NCI-H748 treated with DMSO at 0.1 percent for 48 hours (cell line): ENCODE data around the gene P2RX7.
"Not testable (repeated sequence)": the region's sequence is repeated elsewhere in the genome, so short reads cannot be mapped to it uniquely, and the experiment has no call there.

Experiments used
- DNase-seq: peaks from one replicate; lab custom pipeline; 2025; lab: John Stamatoyannopoulos, UW

Gene P2RX7

DNA sequence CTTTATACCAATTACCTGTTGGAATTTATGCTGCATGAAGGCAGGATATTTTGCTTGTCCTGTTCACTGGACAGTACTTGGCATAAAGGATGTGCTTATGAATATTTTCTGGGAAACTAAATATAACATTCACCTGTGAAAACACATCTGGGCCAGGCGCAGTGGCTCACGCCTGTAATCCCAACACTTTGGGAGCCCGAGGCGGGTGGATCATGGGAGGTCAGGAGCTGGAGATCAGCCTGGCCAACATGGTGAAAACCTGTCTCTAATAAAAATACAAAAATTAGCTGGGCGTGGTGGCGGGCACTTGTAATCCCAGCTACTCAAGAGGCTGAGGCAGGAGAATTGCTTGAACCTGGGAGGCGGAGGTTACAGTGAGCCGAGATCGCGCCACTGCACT lies 75.9 kb downstream of the P2RX7 start:
- not testable (repeated sequence) for DNase-seq

DNA sequence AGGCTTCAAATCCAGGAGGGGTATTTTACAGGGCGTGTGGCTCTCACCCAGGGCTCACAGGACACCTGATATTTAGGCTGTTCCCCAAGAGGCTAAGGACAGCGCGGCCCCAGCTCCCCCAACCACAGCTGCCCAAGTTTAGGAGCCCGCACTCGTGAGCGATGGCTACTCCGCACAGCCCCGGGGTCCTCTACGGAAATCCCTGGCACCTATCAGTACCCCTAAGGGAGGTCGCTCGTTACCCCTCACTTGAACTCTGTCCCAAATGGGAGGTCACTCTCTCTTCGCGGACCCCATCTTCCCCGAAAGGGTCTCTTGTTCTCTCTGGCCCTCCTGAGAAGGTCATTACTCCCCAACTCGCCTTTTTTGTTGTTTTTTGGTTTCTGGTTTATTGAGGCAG lies 76.5 kb downstream of the P2RX7 start:
- no peak for DNase-seq

DNA sequence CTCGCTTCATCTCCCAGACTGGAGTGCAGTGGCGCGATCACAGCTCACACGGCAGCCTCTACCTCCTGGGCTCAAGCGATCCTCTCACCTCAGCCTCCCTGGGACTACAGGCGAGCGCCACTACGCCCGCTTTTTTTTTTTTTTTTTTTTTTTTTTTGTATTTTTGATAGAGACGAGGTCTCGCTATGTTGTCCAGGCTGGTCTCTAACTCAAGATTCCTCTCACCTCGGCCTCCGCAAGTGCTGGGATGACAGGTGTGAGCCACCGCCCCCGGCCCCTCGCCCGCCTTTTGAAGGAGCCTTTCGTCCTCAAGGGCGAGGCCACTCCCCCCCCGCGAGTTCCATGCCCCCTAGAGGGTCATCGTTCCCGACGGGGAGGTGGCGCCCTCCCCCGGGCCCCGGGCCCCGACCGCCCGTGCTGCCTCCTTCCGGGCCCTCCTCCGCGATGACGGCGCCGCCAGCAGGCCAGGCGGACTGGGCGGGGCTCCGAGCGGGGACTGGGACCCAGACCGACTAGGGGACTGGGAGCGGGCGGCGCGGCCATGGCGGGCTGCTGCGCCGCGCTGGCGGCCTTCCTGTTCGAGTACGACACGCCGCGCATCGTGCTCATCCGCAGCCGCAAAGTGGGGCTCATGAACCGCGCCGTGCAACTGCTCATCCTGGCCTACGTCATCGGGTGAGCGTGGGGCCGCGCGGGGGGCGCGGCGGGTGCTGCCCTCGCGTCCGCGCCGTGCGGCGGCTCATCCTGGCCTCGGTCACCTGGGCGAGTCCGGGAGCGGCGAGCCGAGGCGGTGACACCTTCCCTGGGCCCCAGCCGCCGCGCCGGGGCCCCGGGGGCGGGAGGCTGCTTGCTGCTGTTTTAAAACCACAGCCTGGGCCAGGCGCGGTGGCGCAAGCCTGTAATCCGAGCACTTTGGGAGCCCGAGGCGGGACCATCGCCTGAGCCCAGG lies 77.2 kb downstream of the P2RX7 start, which contains the start of gene P2RX4:
TSS of gene P2RX4 (plus strand) at position 506 of the 949 bp plus-strand sequence. CDS start at position 542, 36 bp downstream.
- peak; percentile 39 for DNase-seq

DNA sequence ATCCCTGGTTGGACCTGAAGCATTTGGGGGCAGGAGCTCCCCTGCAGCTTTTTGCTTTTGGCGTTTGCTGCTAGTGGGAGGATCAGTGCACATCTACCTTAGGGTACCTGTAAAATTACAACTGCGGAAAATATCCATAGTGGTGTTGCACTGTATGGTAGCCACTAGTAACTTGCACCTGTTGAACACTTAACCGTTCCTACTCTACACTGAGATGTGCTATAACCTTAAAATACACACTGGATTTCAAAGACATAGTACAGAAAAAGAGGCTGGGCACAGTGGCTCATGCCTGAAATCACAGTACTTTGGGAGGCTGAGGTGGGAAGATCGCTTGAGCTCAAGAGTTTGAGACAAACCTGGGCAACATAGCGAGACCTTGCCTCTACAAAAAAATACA lies 80.2 kb downstream of the P2RX7 start:
- DNase-seq = no peak

DNA sequence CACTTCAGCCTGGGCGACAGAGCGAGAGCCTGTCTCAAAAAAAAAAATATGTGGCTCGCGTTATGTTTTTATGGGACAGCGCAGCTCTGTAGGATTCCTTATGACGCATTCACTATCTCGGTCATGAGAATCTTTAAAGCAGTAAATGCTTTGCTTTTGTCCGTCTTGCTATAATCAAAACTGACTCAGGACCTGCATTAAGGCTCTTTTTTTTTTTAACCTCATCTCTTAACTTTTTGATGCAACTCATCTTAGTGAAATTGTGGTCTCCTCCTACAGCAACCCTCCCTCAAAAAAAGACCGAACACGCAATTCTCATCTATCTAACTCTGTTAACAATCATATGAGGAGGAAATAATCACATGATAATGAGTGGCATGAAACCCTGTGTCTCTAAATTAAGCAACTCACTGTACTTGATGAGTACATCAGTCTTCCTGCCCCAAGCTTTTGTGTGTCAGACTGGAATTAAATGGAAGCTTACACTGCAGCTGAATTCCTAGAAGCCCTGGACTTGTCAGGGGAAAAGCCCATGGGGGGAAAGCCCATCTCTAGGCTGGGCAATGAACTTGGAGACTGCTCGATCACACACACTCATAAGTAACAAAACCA lies 81.6 kb downstream of the P2RX7 start:
- no peak for DNase-seq

DNA sequence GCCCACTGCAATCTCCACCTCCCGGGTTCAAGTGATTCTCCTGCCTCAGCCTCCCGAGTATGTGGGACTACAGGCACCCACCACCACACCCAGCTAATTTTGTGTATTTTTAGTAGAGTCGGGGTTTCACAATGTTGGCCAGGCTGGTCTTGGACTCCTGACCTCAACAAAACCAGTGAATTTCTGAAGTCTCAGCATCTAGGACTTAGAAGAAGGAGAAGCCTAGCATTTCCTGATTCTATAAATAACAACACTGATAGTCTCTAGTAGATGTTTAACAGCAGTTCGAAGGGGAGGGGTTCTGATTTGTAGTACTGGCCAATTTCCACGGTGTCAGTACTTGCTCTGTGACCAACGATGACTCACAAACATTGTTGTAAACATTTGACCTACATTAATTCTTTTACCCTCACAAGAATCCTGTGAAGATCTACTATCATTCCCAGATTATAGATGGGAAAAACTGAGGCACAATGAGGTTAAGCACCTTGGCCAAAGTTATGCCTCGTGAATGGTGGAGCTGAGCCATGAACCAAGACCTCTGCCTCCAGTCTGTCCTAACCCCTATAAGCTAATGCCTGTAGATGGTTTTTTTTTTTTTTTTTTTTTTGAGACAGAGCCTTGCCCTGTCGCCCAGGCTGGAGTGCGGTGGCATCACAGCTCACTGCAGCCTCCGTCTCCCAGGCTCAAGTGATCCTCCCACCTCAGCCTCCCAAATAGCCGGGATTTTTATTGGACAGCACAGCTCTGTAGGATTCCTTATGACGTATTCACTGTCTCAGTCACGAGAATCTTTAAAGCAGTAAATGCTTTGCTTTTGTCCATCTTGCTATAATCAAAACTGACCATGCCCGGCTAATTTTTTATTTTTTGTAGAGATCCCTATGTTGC lies 82.4 kb downstream of the P2RX7 start:
- DNase-seq = no peak

DNA sequence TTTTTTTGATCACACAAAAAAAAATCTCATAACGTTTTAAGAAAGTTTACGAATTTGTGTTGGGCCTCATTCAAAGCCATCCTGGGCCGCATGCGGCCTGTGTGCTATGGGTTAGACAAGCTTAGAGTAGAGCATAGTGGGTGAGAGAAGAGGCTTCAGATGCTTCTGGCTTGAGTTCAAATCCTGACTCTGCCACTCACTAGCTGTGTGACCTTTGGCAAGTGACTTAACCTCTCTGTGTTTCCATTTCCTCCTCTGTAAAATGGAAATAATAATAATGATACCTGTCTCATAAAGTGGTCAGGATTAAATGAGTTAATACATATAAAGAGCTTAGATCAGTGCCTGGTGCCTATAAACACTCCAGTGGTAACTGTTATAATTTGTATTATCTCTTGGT lies 83.4 kb downstream of the P2RX7 start:
- DNase-seq = no peak

DNA sequence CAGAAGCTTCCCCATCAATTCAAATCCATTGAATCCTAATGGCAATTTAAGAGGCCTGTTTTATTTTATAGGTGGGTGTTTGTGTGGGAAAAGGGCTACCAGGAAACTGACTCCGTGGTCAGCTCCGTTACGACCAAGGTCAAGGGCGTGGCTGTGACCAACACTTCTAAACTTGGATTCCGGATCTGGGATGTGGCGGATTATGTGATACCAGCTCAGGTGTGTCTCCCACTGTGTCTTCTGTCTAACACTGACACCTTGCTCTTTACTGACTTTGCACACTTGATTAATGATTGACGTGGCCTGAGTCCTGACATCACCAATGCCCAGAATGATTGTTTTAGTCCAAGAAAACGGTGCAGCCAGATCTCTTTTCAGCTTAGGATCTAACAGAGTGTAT lies 84.4 kb downstream of the P2RX7 start:
- DNase-seq = no peak

DNA sequence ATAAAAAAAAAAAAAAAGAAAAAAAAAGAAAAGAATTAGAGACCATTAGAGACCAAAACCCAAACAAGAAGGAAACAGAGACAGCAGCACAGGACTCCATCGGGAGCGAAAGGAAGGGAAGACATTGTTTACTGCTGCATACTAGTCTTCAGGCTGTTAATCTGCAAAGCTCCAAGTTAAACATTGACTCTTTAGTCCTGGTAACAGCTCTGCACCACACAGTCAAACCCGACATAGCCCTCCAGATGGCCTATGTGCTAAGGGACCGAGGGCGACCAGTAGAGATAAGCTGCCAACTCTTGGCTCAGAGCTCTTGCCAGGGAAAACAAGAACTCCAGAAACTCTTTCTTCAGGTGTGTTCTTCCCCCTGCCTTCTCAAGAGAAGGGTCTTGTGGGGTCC lies 85.1 kb downstream of the P2RX7 start:
- DNase-seq = no peak

DNA sequence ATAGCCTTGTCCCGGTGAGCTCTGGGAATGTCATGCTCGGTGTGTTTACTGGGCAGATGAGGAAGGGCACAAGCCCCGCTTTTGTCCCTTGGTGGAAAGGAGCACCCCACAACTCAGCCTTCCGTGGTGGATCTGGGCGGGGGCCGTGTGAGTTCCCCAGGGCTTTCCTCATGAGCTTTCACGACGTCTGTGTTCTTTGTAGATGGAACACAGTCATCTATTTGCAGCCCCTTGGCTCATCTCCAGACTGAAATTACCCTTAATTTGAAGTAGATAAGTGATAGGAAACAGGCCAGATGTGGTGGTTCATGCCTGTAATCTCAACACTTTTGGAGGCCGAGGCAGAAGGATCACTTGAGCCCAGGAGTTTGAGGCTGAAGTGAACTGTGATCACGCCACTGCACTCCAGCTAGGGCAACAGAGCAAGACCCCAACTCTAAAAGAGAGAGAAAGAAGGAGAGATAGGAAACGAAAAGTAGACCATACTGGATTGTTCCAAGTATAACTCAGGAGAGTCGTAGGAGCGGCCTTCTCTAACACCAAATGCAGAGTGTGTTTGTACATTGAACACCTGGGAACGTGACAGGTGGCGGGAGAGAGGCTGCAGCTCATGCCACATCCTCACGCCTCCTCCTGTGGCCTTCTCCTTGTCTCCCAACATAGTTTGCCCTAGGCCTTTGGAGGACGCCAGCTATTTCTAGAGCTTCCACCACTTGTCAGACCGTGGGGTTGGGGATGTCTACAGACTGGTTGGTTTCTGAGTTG lies 86.1 kb downstream of the P2RX7 start:
- no peak for DNase-seq

DNA sequence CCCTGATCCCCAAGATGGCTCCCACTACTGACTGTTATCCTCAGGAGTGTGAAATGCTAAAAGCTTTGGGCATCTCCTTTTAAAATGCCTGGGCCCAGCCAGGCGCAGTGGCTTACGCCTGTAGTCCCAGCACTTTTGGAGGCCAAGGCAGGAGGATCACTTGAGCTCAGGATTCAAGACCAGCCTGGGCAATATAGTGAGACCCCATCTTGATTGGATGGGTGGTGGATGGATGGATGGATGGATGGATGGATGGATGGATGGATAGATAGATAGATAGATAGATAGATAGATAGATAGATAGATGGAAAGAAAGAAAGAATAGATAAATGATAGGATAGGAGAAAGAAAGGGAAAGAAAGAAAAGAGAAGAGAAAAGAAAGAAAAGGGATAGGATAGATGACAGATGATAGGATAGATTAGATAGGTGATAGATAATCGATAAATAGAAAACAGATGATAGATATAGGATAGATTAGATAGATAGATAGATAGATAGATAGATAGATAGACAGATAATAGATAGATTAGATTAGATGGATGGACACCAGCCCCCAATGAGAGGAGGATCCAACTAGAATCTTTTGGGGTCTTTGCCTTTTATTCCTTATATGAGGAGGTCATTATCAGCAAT lies 86.8 kb downstream of the P2RX7 start:
- no peak for DNase-seq

DNA sequence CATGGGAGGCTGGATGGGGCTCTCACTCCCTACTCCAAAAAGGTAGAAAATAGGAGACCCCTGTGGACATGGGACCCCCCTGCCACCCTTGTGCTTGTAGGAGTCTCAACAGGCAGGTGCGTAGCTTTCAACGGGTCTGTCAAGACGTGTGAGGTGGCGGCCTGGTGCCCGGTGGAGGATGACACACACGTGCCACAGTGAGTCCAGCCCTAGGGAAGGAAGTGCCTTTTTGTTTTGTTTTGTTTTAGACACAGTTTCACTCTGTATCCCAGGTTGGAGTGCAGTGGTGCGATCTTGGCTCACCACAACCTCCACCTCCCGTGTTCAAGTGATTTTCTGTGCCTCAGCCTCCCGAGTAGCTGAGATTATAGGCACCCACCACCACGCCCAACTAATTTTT lies 90.2 kb downstream of the P2RX7 start:
- DNase-seq = no peak

DNA sequence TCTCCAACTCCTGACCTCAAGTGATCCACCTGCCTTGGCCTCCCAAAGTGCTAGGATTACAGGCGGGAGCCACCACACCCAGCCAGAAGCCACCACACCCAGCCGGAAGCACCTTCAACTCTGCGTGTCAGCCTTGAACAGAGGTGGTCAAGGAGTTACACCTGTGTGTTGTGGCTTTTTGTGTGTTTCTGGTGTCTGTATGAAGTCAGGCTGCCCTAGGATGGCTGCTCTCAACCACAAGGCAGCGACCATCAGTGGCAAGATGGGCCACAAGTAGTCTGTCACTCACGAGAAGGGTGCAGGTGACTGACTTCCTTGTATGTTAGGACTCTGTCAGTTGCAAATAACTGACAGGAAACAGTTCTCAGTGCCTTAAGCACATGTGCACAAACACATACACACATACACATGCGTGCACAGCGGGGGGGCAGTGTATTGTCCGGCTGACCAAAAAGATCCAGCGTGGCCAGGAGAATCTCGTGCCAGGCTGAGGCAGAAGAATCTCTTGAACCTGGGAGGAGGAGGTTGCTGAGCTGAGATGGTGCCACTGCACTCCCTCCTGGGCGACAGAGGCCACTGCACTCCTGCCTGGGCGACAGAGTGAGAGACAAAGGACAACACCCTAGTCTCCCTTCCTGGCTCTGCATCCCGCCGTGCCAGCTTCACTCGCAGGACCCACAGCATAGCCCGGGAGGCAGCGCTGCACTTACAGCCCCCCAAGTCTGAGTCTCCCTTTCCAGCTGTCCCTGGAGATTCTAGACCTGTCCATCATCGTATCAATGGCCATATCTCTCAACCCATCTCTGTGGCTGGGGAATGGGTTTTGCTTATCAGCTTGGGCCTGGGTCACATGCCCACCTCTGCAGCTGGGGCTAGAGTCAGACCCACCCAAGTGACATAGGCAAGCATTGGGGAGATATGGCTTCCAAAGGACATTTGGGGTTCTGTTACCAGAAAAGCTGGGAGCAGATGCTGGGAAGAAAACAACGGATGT lies 90.9 kb downstream of the P2RX7 start:
- no peak for DNase-seq

DNA sequence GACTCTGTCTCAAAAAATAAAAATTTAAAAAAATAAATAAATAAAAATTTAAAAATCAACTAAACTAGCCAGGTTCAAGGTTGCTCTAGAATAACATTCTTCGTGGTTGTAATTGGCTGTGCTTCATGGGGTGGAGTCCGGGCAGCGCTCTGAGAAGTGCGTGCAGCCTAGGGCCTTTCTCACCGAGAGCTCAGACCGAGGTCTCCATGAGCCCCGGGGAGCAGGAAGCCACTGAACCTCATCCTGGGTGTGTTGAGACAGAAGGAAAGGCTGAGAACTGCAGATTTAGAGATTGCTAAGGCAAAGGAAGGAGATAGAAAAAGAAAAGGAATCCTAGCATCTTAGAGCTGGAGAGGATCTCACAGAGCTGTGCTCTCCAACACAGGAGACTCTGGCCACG lies 91.9 kb downstream of the P2RX7 start:
- DNase-seq = no peak

DNA sequence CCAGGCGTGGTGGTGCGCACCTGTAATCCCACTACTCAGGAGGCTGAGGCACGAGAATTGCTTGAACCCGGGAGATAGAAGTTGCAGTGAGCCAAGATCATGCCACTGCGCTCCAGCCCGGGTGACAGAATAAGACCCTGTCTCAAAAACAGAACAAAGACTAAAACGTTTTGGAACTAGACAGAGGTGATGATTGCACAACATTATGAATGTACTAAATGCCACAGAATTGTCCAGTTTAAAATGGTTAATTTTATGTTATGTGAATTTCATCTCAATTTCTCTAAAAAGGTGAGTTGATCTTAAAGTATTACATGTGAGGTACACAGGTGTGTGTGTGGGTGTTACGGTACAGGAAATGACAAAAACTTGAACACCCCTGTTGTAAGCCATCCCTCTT lies 93.7 kb downstream of the P2RX7 start:
- no peak for DNase-seq

DNA sequence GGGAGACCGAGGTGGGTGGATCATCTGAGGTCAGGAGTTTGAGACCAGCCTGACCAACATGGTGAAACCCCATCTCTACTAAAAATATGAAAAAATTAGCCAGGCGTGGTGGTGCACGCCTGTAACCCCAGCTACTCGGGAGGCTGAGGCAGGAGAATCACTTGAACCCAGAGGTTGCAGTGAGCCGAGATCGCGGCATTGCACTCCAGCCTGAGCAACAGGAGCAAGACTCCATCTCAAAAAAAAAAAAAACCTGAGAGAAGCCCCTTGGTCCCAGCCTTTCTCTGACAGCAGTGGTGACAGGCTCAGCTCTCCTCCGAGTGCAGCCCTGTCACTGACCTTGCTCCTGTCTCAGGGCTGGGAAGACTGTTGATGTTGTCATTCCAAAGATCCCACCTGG lies 94.2 kb downstream of the P2RX7 start:
- not testable (repeated sequence) for DNase-seq

DNA sequence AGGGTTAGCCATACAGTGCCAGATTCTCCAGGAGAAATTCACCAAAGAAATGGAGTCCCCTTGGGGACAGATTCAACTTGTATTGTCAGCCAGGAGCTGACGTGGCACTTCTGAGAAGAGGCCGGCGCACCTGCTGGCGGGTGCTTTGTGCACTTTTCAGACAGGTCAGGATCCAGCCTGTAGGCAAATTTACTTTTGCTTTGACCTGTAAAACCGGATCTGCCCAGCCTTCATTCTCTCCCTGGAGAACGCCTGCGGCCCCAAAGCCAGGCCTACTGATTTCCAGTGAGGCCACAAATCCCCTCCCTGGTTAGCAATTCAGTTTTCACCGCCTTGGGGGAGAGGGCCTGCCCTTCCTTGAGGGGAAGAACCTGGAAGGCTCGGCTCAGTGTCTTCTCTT lies 94.6 kb downstream of the P2RX7 start:
- peak; percentile 39 for DNase-seq

DNA sequence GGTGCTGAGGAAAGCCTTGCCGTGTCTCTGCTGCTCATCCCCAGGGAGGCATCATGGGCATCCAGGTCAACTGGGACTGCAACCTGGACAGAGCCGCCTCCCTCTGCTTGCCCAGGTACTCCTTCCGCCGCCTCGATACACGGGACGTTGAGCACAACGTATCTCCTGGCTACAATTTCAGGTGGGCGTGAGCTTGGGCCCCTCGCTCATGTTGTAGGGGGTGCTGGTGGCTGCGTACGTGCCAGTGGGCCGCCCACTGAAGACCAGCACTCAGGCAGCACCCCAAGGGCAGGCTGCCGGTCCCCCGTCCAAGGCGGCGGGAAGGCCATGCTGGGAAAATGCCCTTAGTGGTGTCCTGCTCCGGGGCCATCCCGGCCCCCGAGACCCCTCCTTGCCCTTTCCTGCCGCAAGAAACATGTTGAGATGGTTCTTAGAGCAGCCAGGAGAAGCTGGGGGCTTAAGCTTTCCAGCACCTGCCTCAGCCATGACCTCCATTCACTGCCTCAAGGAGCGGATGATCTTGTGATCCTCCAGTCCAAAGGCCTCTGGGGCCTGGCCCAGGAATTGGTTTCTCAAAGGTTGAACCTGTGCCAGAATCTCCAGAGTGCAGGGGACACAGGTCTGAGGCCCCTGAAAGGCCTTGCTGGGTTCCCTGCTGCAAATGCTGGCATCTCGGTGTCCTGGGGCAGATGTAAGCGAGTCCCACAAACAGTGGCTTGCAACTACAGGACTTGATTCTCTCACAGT lies 96.4 kb downstream of the P2RX7 start:
- DNase-seq = no peak
